ENCODE measurements around the gene SLC25A12. TPM values are rescaled to one million over a fixed set of nuclear protein-coding genes. Genes with fewer than 3 reads are reported as not detected.

Gene SLC25A12
- total and polyA plus RNA-seq, 2 experiments from 2014 or later = 15.1 to 17.6 TPM

GRCh38 chr2:171754254-171754939, 139.6 kb downstream of the SLC25A12 start:
- peak; percentile 33 for DNase-seq
- peaks cover 47% of the 10 kb centered on the region for H3K36me3 ChIP-seq (ENCODE audit: low read depth)
- H3K27ac ChIP-seq = no peak overlapping the region

GRCh38 chr2:171747371-171747770, 146.7 kb downstream of the SLC25A12 start:
- Histone ChIP-seq H3K4me3 (no peak overlapping the region), H3K36me3 (ENCODE audit: low read depth) (peaks cover 75% of the 10 kb centered on the region), H4K20me1 (ENCODE audit: insufficient read depth) (no peaks in the 10 kb centered on the region), H2AFZ (no peak overlapping the region), H3K9ac (no peak overlapping the region), H3K27me3 (replicated peaks; ENCODE audit: insufficient read depth) (no peaks in the 10 kb centered on the region), H3K9me2 (ENCODE audit: insufficient read depth) (no peaks in the 10 kb centered on the region), H3F3A (ENCODE audit: insufficient read depth) (no peaks in the 10 kb centered on the region), H3K27ac (no peak overlapping the region), H3K79me2 (ENCODE audit: insufficient read depth) (no peaks in the 10 kb centered on the region), H3K4me1 (ENCODE audit: insufficient read depth) (no peaks in the 10 kb centered on the region), H3K4me2 (ENCODE audit: unreplicated experiment) (no peak overlapping the region), H3K9me3 (ENCODE audit: low read depth) (no peaks in the 10 kb centered on the region)
- DNase-seq = no peak
- WGBS, 2 experiments (ENCODE audit: low coverage in 1 of 2, low lambda C conversion rate in 2 of 2, missing lambda C conversion rate in 2 of 2) = 94 to 96% methylated on average over 3 of the region's 3 CpGs
- no peak for TF ChIP-seq EZH2 (IDR thresholded peaks at IDR 0.05; ENCODE audit: insufficient read depth, poor library complexity, severe bottlenecking)
- in situ Hi-C loops (cut with MboI) = no loop called here

More at GRCh38 chr2:171754254-171754939, 139.6 kb downstream of the SLC25A12 start:
- no peak overlapping the region for H3K4me3 ChIP-seq
- no peaks in the 10 kb centered on the region for H4K20me1 ChIP-seq (ENCODE audit: insufficient read depth)
- peaks cover 7% of the 10 kb centered on the region; the same call in 1 of the 2 replicates for H3K79me2 ChIP-seq (ENCODE audit: insufficient read depth)
- H3F3A ChIP-seq (ENCODE audit: insufficient read depth) = peaks cover 9% of the 10 kb centered on the region; the same call in 1 of the 2 replicates
- no peaks in the 10 kb centered on the region for H3K4me1 ChIP-seq (ENCODE audit: insufficient read depth)
- no peak overlapping the region for H3K9ac ChIP-seq
- WGBS, 2 experiments (ENCODE audit: low coverage in 1 of 2, low lambda C conversion rate in 2 of 2, missing lambda C conversion rate in 2 of 2) = 98 to 100% methylated on average over 1 of the region's 1 CpG
- TF ChIP-seq EZH2 (IDR thresholded peaks at IDR 0.05; ENCODE audit: insufficient read depth, poor library complexity, severe bottlenecking) (no peak), EZH2phosphoT487 (IDR thresholded peaks at IDR 0.05; ENCODE audit: insufficient read depth, low read depth) (no peak)
- no peak overlapping the region for H3K4me2 ChIP-seq (ENCODE audit: unreplicated experiment)
- H3K9me2 ChIP-seq (ENCODE audit: insufficient read depth) = no peaks in the 10 kb centered on the region
- in situ Hi-C loops (cut with MboI) = no loop called here
- H3K27me3 ChIP-seq (replicated peaks; ENCODE audit: insufficient read depth) = no peaks in the 10 kb centered on the region
- no peak overlapping the region for H2AFZ ChIP-seq
- no peaks in the 10 kb centered on the region for H3K9me3 ChIP-seq (ENCODE audit: low read depth)

GRCh38 chr2:171745806-171746205, 148.2 kb downstream of the SLC25A12 start:
- WGBS, 2 experiments (ENCODE audit: low coverage in 1 of 2, low lambda C conversion rate in 2 of 2, missing lambda C conversion rate in 2 of 2) = 83 to 85% methylated on average over 4 of the region's 4 CpGs
- H3K9me3 ChIP-seq (ENCODE audit: low read depth) = no peaks in the 10 kb centered on the region
- H3K4me2 ChIP-seq (ENCODE audit: unreplicated experiment) = no peak overlapping the region
- in situ Hi-C loops (cut with MboI) = no loop called here
- no peak overlapping the region for H3K27ac ChIP-seq
- H3F3A ChIP-seq (ENCODE audit: insufficient read depth) = peaks cover 9% of the 10 kb centered on the region
- TF ChIP-seq EZH2phosphoT487 (IDR thresholded peaks at IDR 0.05; ENCODE audit: insufficient read depth, low read depth) (no peak), EZH2 (IDR thresholded peaks at IDR 0.05; ENCODE audit: insufficient read depth, poor library complexity, severe bottlenecking) (no peak)
- H3K4me1 ChIP-seq (ENCODE audit: insufficient read depth) = peaks cover 10% of the 10 kb centered on the region; the same call in 1 of the 2 replicates
- no peak overlapping the region for H2AFZ ChIP-seq
- no peak overlapping the region for H3K9ac ChIP-seq
- H3K79me2 ChIP-seq (ENCODE audit: insufficient read depth) = no peaks in the 10 kb centered on the region
- no peaks in the 10 kb centered on the region for H3K27me3 ChIP-seq (replicated peaks; ENCODE audit: insufficient read depth)
- H3K4me3 ChIP-seq = no peak overlapping the region
- no peaks in the 10 kb centered on the region for H3K9me2 ChIP-seq (ENCODE audit: insufficient read depth)
- no peaks in the 10 kb centered on the region for H4K20me1 ChIP-seq (ENCODE audit: insufficient read depth)
- DNase-seq = no peak
- H3K36me3 ChIP-seq (ENCODE audit: low read depth) = peaks cover 71% of the 10 kb centered on the region

- no peaks in the 10 kb centered on the region for H3K27me3 ChIP-seq (replicated peaks; ENCODE audit: insufficient read depth)
- DNase-seq = no peak
- no peak overlapping the region for H3K27ac ChIP-seq
- no peaks in the 10 kb centered on the region for H3K9me2 ChIP-seq (ENCODE audit: insufficient read depth)
- no peak overlapping the region for H3K4me2 ChIP-seq (ENCODE audit: unreplicated experiment)
- peaks cover 12% of the 10 kb centered on the region; the same call in 1 of the 2 replicates for H3K4me1 ChIP-seq (ENCODE audit: insufficient read depth)
- H4K20me1 ChIP-seq (ENCODE audit: insufficient read depth) = no peaks in the 10 kb centered on the region
- H3K9me3 ChIP-seq (ENCODE audit: low read depth) = no peaks in the 10 kb centered on the region
- H3K79me2 ChIP-seq (ENCODE audit: insufficient read depth) = no peaks in the 10 kb centered on the region
- peaks cover 16% of the 10 kb centered on the region for H3F3A ChIP-seq (ENCODE audit: insufficient read depth)
- TF ChIP-seq EZH2phosphoT487 (IDR thresholded peaks at IDR 0.05; ENCODE audit: insufficient read depth, low read depth) = no peak
- TF ChIP-seq EZH2 (IDR thresholded peaks at IDR 0.05; ENCODE audit: insufficient read depth, poor library complexity, severe bottlenecking) = no peak
- in situ Hi-C loops (cut with MboI) = no loop called here
- no peak overlapping the region for H3K9ac ChIP-seq
- H3K36me3 ChIP-seq (ENCODE audit: low read depth) = peaks cover 64% of the 10 kb centered on the region
- 100% methylated on average over 1 of the region's 1 CpG for WGBS, 2 experiments (ENCODE audit: low coverage in 1 of 2, low lambda C conversion rate in 2 of 2, missing lambda C conversion rate in 2 of 2)
- H2AFZ ChIP-seq = no peak overlapping the region
- H3K4me3 ChIP-seq = no peak overlapping the region
Observed at GRCh38 chr2:171745141-171745540, 148.9 kb downstream of the SLC25A12 start.
